Measurements from ENCODE around the gene SSTR5.
"Not testable (repeated sequence)": the region's sequence is repeated elsewhere in the genome, so short reads cannot be mapped to it uniquely, and the experiment has no call there.

The SSTR5 gene

GRCh38 chr16:1076801-1077576, 4.4 kb downstream of the SSTR5 start:
- H2AFZ ChIP-seq (ENCODE audit: low read depth, low read length), result no peak overlapping the region
- H3K9me3 ChIP-seq (ENCODE audit: low read length), result no peaks in the 10 kb centered on the region
- no peaks in the 10 kb centered on the region for H3K36me3 ChIP-seq (ENCODE audit: insufficient read depth, low read length)
- no peak overlapping the region for H3K4me3 ChIP-seq (ENCODE audit: low read length)
- peaks cover 4% of the 10 kb centered on the region for H3K4me1 ChIP-seq (ENCODE audit: insufficient read depth, low read length)
- H3K27me3 ChIP-seq (ENCODE audit: insufficient read depth, low read length), result peaks cover 55% of the 10 kb centered on the region

- H2AFZ ChIP-seq (ENCODE audit: low read depth, low read length), result no peak overlapping the region
- peaks cover 3% of the 10 kb centered on the region for H3K9me3 ChIP-seq (ENCODE audit: low read length)
- H3K4me1 ChIP-seq (ENCODE audit: insufficient read depth, low read length), result peaks cover 4% of the 10 kb centered on the region
- peaks cover 57% of the 10 kb centered on the region for H3K27me3 ChIP-seq (ENCODE audit: insufficient read depth, low read length)
- no peak overlapping the region for H3K4me3 ChIP-seq (ENCODE audit: low read length)
- H3K36me3 ChIP-seq (ENCODE audit: insufficient read depth, low read length), result no peaks in the 10 kb centered on the region
Observed at GRCh38 chr16:1077877-1078578, 5.5 kb downstream of the SSTR5 start.

DNA sequence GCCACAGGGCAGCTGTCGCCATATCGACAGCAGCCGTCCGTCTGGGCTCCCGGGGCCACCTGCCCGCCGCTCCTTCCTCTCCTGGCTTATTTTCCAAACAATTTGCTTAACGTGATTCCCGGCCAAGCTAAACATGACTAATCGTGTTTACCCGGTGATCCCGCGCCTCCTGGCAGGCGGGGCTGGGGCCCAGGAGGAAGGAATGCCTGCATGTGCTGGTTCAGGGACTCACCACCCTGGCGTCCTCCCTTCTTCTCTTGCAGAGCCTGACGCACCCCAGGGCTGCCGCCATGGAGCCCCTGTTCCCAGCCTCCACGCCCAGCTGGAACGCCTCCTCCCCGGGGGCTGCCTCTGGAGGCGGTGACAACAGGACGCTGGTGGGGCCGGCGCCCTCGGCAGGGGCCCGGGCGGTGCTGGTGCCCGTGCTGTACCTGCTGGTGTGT, 6.1 kb downstream of the SSTR5 start:
- no peak overlapping the region for H3K4me3 ChIP-seq (ENCODE audit: low read length)
- peaks cover 53% of the 10 kb centered on the region for H3K27me3 ChIP-seq (ENCODE audit: insufficient read depth, low read length)
- no peaks in the 10 kb centered on the region for H3K36me3 ChIP-seq (ENCODE audit: insufficient read depth, low read length)
- peaks cover 3% of the 10 kb centered on the region for H3K9me3 ChIP-seq (ENCODE audit: low read length)
- H2AFZ ChIP-seq (ENCODE audit: low read depth, low read length), result no peak overlapping the region
- peaks cover 4% of the 10 kb centered on the region for H3K4me1 ChIP-seq (ENCODE audit: insufficient read depth, low read length)

GRCh38 chr16:1079341-1079740, 6.8 kb downstream of the SSTR5 start:
- Histone ChIP-seq H2AFZ (ENCODE audit: low read depth, low read length) (no peak overlapping the region), H3K4me3 (ENCODE audit: low read length) (no peak overlapping the region), H3K4me1 (ENCODE audit: insufficient read depth, low read length) (peaks cover 4% of the 10 kb centered on the region), H3K36me3 (ENCODE audit: insufficient read depth, low read length) (no peaks in the 10 kb centered on the region), H3K9me3 (ENCODE audit: low read length) (peaks cover 10% of the 10 kb centered on the region), H3K27me3 (ENCODE audit: insufficient read depth, low read length) (peaks cover 52% of the 10 kb centered on the region)

DNA sequence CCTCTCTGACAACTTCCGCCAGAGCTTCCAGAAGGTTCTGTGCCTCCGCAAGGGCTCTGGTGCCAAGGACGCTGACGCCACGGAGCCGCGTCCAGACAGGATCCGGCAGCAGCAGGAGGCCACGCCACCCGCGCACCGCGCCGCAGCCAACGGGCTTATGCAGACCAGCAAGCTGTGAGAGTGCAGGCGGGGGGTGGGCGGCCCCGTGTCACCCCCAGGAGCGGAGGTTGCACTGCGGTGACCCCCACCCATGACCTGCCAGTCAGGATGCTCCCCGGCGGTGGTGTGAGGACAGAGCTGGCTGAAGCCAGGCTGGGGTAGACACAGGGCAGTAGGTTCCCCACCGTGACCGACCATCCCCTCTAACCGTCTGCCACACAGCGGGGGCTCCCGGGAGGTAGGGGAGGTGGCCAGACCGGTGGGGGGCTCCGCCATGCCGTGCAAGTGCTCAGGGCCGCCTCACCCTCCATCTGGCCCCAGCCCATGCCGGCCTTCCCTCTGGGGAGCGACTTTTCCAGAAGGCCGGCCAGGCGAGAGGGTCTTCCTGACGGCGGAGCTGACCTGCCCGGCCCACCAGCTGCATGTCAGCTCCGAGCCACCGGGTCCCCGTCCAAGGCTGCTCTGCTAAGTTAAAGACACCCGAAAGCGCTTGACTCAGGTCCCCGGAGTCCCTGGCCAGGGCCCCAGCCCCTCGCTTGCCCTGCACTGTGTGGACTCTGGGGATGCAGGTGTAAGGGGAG, 7.4 kb downstream of the SSTR5 start:
- no peaks in the 10 kb centered on the region for H3K36me3 ChIP-seq (ENCODE audit: insufficient read depth, low read length)
- H3K4me1 ChIP-seq (ENCODE audit: insufficient read depth, low read length), result peaks cover 4% of the 10 kb centered on the region
- peaks cover 14% of the 10 kb centered on the region for H3K9me3 ChIP-seq (ENCODE audit: low read length)
- H2AFZ ChIP-seq (ENCODE audit: low read depth, low read length), result no peak overlapping the region
- no peak overlapping the region for H3K4me3 ChIP-seq (ENCODE audit: low read length)
- H3K27me3 ChIP-seq (ENCODE audit: insufficient read depth, low read length), result peaks cover 46% of the 10 kb centered on the region

- H3K9me3 ChIP-seq (ENCODE audit: low read length), result peaks cover 21% of the 10 kb centered on the region
- H3K36me3 ChIP-seq (ENCODE audit: insufficient read depth, low read length), result no peaks in the 10 kb centered on the region
- H3K27me3 ChIP-seq (ENCODE audit: insufficient read depth, low read length), result peaks cover 43% of the 10 kb centered on the region
- peaks cover 4% of the 10 kb centered on the region for H3K4me1 ChIP-seq (ENCODE audit: insufficient read depth, low read length)
- H3K4me3 ChIP-seq (ENCODE audit: low read length), result no peak overlapping the region
- no peak overlapping the region for H2AFZ ChIP-seq (ENCODE audit: low read depth, low read length)
Observed at GRCh38 chr16:1080801-1081733, 8.5 kb downstream of the SSTR5 start.

DNA sequence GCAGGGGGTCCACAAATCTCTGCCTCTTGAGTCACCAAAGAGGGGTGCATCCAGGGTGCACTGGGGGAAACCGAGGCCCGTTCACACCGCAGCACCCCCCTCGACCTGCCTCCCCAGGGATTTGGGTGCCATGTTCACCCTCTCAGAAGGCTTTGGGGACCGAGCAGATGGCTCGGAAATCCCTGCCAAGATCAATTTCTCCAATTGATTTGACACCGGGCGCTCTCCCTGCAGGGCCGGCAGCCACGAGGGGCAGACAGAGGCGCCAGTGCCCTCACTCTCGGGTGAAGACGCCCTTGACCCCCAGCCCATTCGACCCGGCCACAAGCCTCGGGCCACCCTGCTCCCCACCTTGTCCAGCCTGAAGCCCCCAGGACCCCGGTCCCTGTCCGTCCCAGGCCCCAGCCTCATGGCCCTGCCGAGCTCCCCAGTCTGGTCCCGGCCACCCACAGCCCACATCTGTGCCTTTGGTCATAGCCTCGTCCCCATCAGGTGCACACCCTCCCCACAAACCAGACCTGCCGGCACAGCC, 9.3 kb downstream of the SSTR5 start:
- Histone ChIP-seq H3K4me3 (ENCODE audit: low read length) (no peak overlapping the region), H2AFZ (ENCODE audit: low read depth, low read length) (no peak overlapping the region), H3K9me3 (ENCODE audit: low read length) (peaks cover 23% of the 10 kb centered on the region), H3K36me3 (ENCODE audit: insufficient read depth, low read length) (no peaks in the 10 kb centered on the region), H3K27me3 (ENCODE audit: insufficient read depth, low read length) (peaks cover 43% of the 10 kb centered on the region), H3K4me1 (ENCODE audit: insufficient read depth, low read length) (peaks cover 4% of the 10 kb centered on the region)

- no peak overlapping the region for H3K4me3 ChIP-seq (ENCODE audit: low read length)
- H2AFZ ChIP-seq (ENCODE audit: low read depth, low read length), result no peak overlapping the region
Observed at GRCh38 chr16:1082266-1082951, 9.9 kb downstream of the SSTR5 start.

DNA sequence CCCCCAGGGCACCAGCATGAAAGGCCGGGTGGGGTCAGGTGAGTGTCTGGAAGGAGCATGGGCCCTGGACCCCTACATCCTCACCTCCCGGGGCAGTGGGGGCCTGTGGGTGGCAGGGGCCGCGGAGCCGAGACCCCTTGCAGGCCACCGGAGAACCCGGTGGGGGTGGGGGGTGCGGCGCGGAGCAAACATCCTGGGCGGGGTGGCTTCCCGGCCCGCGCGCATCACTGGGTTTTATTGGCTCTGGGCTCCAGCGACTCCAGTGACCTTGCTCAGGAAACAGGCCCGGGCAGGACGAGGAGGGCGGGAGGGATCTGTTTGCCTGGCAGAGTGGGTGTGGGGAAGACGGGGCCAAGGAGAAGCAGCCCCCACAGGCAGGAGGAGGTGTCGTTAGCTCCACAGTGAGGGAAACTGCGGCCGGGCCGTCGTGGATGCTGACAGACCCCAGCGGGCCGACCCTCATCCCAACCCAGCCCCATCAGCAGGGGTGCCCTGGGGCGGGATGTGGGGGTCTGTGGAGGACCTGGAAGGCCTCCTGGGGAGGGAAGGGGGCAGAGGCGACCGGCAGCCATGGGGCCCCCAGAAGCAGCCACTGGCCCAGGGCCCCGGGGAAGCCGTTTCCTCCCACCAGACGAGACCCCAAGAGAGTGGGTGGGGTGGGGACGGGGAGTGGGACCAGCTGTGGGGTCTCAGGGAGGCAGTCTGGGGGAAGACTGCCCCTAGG, 10.6 kb downstream of the SSTR5 start:
- Histone ChIP-seq H3K36me3 (ENCODE audit: insufficient read depth, low read length) (no peaks in the 10 kb centered on the region), H3K9me3 (ENCODE audit: low read length) (peaks cover 23% of the 10 kb centered on the region), H3K4me3 (ENCODE audit: low read length) (no peak overlapping the region), H2AFZ (ENCODE audit: low read depth, low read length) (no peak overlapping the region), H3K27me3 (ENCODE audit: insufficient read depth, low read length) (peaks cover 43% of the 10 kb centered on the region), H3K4me1 (ENCODE audit: insufficient read depth, low read length) (peaks cover 4% of the 10 kb centered on the region)

More at GRCh38 chr16:1082266-1082951, 9.9 kb downstream of the SSTR5 start:
- Histone ChIP-seq H3K4me1 (ENCODE audit: insufficient read depth, low read length) (peaks cover 4% of the 10 kb centered on the region), H3K9me3 (ENCODE audit: low read length) (peaks cover 23% of the 10 kb centered on the region), H3K27me3 (ENCODE audit: insufficient read depth, low read length) (peaks cover 43% of the 10 kb centered on the region), H3K36me3 (ENCODE audit: insufficient read depth, low read length) (no peaks in the 10 kb centered on the region)

DNA sequence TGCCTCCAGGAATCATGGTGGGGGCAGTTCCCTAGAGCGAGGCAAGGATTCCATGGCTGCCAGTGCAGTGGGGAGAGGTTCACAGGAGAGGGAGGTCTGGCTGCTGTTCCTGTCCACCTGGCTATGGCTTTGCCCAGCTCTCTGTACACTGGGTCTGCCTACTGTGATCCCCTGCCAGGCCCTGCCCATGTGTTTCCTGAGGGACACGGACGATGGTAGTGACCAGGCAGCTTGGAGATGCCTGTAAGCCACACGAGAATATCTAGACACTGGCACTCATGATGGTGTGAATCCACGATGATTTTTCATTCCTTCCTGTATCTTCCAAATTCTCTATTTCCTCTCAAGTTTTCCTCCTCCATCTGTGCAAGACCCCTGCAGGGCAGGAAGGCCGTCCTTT, 12.4 kb downstream of the SSTR5 start:
- Histone ChIP-seq H2AFZ (ENCODE audit: low read depth, low read length) (no peak overlapping the region), H3K4me3 (ENCODE audit: low read length) (no peak overlapping the region), H3K4me1 (ENCODE audit: insufficient read depth, low read length) (peaks cover 6% of the 10 kb centered on the region), H3K27me3 (ENCODE audit: insufficient read depth, low read length) (peaks cover 33% of the 10 kb centered on the region), H3K36me3 (ENCODE audit: insufficient read depth, low read length) (no peaks in the 10 kb centered on the region), H3K9me3 (ENCODE audit: low read length) (peaks cover 23% of the 10 kb centered on the region)

GRCh38 chr16:1086443-1086842, 13.9 kb downstream of the SSTR5 start:
- H3K36me3 ChIP-seq (ENCODE audit: insufficient read depth, low read length); H2AFZ ChIP-seq (ENCODE audit: low read depth, low read length); H3K4me3 ChIP-seq (ENCODE audit: low read length): not testable (repeated sequence)
- Histone ChIP-seq H3K4me1 (ENCODE audit: insufficient read depth, low read length) (peaks cover 13% of the 10 kb centered on the region), H3K9me3 (ENCODE audit: low read length) (peaks cover 23% of the 10 kb centered on the region), H3K27me3 (ENCODE audit: insufficient read depth, low read length) (peaks cover 20% of the 10 kb centered on the region)
